Peyer's patch (tissue), 4 donors: Measurements from ENCODE around the gene KRTAP22-2. TPM values are rescaled to one million over a fixed set of nuclear protein-coding genes. Genes with fewer than 3 reads are reported as not detected.

Source experiments
- DNase-seq, 3 donors: peaks; one replicate each; pipeline ENCODE4 v3.0.0-alpha.2; 2017 to 2019
- H3K27ac ChIP-seq, 4 donors: fragments of 200-600 bp; sonication (generic); one replicate each; pipeline ENCODE4 v1.5.1; 2016 to 2019
- H3K27me3 ChIP-seq, 2 donors: fragments of 200-600 bp; sonication (generic); one replicate each; pipeline ENCODE4 v1.5.1; 2019
- H3K36me3 ChIP-seq, 3 donors: fragments of 200-600 bp; sonication (generic); one replicate each; pipeline ENCODE4 v1.5.1; 2016 to 2019
- H3K4me1 ChIP-seq, 4 donors: fragments of 200-600 bp; sonication (generic); one replicate each; pipeline ENCODE4 v1.5.1; 2016 to 2019
- H3K4me3 ChIP-seq, 4 donors: fragments of 200-600 bp; sonication (generic); 1 replicate in 3 of 4; 2 replicates in 1 of 4; pipeline ENCODE4 v1.5.1; 2016 to 2019; ENCODE audit warnings: mild to moderate bottlenecking in 1 of 4
- H3K9me3 ChIP-seq, 4 donors: fragments of 200-600 bp; sonication (generic); one replicate each; pipeline ENCODE4 v1.5.1; 2016 to 2019; ENCODE audit warnings: mild to moderate bottlenecking in 1 of 4
- POLR2A ChIP-seq, 2 donors: fragments of 450-650 bp; IDR thresholded peaks; one replicate each; pipeline ENCODE4 v1.5.1; 2017; ENCODE audit warnings: antibody characterized with exemption in 2 of 2, mild to moderate bottlenecking in 2 of 2, moderate library complexity in 2 of 2
- total RNA-seq, 4 donors: library from RNA; depleted of rRNA; stranded (reverse); fragments of >200 nt; gene quantifications; one replicate each; pipeline ENCODE4 v1.1.0, GENCODE V29; 2016
- TF ChIP-seq, protein P1 (sequence below), 6 experiments: fragments of 450-650 bp in 4 of 6; fragments of 200-600 bp in 2 of 6; sonication (generic) in 1 of 6; IDR thresholded peaks; one replicate each; pipeline ENCODE4 v1.5.1; 2017 to 2019; ENCODE audit warnings: antibody characterized with exemption in 6 of 6, mild to moderate bottlenecking in 3 of 6, moderate library complexity in 1 of 6

Gene KRTAP22-2
- total RNA-seq = not detected

DNA sequence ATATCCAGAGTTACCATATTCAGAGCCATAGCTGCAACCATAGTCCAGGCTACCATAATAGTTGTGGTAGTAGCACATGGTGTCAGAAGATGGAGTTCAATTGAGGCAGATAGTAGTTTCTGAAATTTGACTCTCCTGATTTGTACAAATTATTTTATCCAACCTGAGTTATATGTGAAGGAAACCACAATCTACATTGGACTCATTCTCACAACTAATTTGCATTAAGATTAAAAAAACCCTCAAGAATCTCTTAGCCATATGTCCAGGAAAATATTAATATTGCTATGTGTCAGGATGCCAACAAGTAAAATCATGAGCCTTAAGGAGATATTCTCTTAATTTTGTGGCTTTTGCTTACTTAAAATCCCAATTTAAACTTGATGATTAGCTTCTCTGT is at the start of gene KRTAP22-2:
TSS of gene KRTAP22-2 (minus strand) at position 101 of the 400 bp plus-strand sequence.
- no peaks in the 10 kb centered on the region for H3K4me1 ChIP-seq
- no peak for DNase-seq
- H3K27ac ChIP-seq = no peak within 1 kb of the TSS
- no peak within 1 kb of the TSS for H3K4me3 ChIP-seq
- TF ChIP-seq POLR2A (IDR thresholded peaks at IDR 0.05) = no peak
- TF ChIP-seq, protein P1, sequence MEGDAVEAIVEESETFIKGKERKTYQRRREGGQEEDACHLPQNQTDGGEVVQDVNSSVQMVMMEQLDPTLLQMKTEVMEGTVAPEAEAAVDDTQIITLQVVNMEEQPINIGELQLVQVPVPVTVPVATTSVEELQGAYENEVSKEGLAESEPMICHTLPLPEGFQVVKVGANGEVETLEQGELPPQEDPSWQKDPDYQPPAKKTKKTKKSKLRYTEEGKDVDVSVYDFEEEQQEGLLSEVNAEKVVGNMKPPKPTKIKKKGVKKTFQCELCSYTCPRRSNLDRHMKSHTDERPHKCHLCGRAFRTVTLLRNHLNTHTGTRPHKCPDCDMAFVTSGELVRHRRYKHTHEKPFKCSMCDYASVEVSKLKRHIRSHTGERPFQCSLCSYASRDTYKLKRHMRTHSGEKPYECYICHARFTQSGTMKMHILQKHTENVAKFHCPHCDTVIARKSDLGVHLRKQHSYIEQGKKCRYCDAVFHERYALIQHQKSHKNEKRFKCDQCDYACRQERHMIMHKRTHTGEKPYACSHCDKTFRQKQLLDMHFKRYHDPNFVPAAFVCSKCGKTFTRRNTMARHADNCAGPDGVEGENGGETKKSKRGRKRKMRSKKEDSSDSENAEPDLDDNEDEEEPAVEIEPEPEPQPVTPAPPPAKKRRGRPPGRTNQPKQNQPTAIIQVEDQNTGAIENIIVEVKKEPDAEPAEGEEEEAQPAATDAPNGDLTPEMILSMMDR (IDR thresholded peaks at IDR 0.05) = no peak
- no peaks in the 10 kb centered on the region for H3K27me3 ChIP-seq
- no peaks in the 10 kb centered on the region for H3K36me3 ChIP-seq
- H3K9me3 ChIP-seq = no peaks in the 10 kb centered on the region

DNA sequence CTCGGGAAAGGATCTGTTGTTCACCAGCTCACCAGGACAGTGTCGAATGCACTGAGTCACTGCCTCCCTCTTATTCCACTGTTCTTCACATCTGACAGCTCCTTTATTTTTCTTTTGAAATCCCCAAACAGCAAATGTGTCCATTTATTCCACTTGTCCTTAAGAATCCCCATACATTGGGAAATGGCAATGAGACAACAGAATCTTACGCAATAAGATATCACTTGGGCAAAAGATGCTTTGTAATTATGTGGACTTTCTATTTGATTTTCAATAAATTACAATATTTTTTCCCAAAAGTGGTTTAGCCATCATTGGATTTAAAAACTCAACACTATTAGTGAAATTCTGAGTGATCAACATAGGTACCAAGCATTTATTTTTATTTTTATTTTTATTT is 48.5 kb upstream of the KRTAP22-2 start:
- peaks cover 0 to 7% (median 0%) of the 10 kb centered on the region in 4 donors for H3K9me3 ChIP-seq
- H3K27me3 ChIP-seq = no peaks in the 10 kb centered on the region
- no peak overlapping the region for H3K4me3 ChIP-seq
- no peak for DNase-seq
- no peak overlapping the region for H3K27ac ChIP-seq
- H3K36me3 ChIP-seq = no peaks in the 10 kb centered on the region
- no peak for TF ChIP-seq POLR2A (IDR thresholded peaks at IDR 0.05)
- TF ChIP-seq, protein P1 (IDR thresholded peaks at IDR 0.05) = no peak
- H3K4me1 ChIP-seq = no peaks in the 10 kb centered on the region

DNA sequence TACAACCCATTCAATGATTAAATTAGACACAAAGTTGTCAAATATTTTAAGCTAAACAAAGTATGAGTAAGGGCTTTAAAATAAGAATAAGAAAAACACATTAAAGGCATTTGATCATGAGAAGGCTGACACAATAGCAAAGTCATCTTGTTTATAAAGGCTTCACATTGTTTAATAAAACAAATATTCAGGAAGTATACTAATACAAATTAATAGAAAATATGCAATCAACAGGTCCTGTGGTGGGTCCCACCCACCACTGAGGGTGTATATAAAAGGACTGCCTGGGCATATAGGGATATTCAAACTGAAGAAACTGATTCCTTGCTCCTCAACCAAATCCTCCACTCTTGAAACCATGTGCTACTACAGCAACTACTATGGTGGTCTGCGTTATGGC is 44.7 kb upstream of the KRTAP22-2 start, which contains the start of gene KRTAP20-2:
TSS of gene KRTAP20-2 (plus strand) at position 301 of the 400 bp plus-strand sequence. CDS start at position 359, 58 bp downstream.
- Histone ChIP-seq H3K4me3 (no peak within 1 kb of the TSS), H3K27ac (no peak within 1 kb of the TSS), H3K4me1 (no peaks in the 10 kb centered on the region), H3K27me3 (no peaks in the 10 kb centered on the region), H3K9me3 (peaks cover 0 to 4% (median 0%) of the 10 kb centered on the region in 4 donors), H3K36me3 (no peaks in the 10 kb centered on the region)
- no peak for DNase-seq
- TF ChIP-seq POLR2A (IDR thresholded peaks at IDR 0.05) = no peak

DNA sequence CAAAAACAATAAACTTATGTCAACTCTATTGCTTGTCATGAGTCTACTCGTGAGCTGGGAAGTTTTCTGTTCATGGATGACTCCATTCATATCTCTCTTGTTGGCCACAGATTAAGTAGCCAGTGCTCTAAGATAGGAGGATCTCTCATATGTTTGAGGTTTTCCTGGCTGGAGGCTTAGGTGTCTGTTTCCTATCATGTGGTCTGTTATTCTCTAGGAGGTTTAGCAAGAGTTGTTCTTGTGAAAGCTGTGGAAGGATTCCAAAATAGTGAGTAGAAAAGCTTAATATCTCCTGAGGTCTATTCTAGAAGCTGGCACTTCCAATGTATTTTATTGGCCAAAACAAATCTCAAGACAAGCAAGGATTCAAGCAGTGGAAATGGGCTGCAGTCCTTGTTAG is 39.0 kb upstream of the KRTAP22-2 start:
- TF ChIP-seq POLR2A (IDR thresholded peaks at IDR 0.05) = no peak
- TF ChIP-seq, protein P1 (IDR thresholded peaks at IDR 0.05) = no peak
- H3K36me3 ChIP-seq = no peaks in the 10 kb centered on the region
- no peak overlapping the region for H3K27ac ChIP-seq
- peaks cover 0 to 6% (median 0%) of the 10 kb centered on the region in 4 donors for H3K9me3 ChIP-seq
- H3K27me3 ChIP-seq = no peaks in the 10 kb centered on the region
- H3K4me1 ChIP-seq = no peaks in the 10 kb centered on the region
- no peak overlapping the region for H3K4me3 ChIP-seq
- no peak for DNase-seq

DNA sequence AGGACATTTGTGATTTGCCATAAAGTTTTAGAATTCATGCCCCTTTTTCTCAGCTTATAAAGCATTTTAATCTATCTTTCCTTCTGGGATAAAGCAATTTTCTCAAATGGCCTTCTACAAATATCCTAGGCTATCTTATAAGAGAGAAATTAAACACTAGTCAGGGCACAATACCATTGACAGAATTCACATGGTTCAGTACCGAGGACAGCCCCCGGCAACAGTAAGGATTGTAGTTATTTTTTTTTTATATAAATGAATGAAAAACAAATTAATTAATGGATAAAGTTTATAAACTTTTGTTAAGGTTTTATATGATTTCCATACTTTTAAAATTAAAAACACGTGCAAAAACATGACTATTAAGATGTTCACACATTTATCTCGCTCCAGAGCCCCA is 37.9 kb upstream of the KRTAP22-2 start:
- no peaks in the 10 kb centered on the region for H3K27me3 ChIP-seq
- TF ChIP-seq, protein P1 (IDR thresholded peaks at IDR 0.05) = no peak
- TF ChIP-seq POLR2A (IDR thresholded peaks at IDR 0.05) = no peak
- no peak overlapping the region for H3K4me3 ChIP-seq
- peaks cover 0 to 6% (median 0%) of the 10 kb centered on the region in 4 donors for H3K9me3 ChIP-seq
- H3K36me3 ChIP-seq = no peaks in the 10 kb centered on the region
- no peak overlapping the region for H3K27ac ChIP-seq
- no peaks in the 10 kb centered on the region for H3K4me1 ChIP-seq
- DNase-seq = no peak

DNA sequence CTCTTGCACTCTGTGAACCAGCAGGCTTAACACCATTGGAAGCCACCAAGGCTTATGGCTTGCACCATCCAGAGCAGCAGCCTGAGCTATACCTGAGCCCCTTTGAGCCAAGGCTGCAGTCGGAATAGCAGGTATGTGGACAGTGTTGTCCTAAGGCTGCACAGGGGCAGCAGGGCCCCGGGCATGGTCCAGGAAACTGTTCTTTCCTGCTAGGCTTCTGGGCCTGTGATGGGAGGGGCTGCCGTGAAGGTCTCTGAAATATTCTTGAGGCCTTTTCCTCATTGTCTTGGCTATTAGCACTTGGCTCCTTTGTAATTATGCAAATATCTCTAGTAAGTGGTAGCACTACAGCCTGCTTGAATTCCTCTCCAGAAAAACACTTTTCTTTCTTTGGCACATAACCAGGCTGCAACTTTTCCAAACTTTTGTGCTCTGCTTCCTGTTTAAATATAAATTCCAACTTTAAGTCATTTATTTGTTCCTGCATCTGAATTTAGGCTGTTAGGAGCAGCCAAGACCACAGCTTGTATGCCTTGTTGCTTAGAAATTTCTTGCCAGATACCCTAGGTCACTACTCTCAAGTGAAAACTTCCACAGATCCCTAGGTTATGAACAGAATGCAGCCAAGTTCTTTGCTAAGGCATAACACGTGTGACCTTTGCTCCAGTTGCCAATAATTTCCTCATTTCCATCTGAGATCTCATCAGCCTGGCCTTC is 35.4 kb upstream of the KRTAP22-2 start:
- H3K36me3 ChIP-seq = no peaks in the 10 kb centered on the region
- DNase-seq = no peak
- H3K27me3 ChIP-seq = no peaks in the 10 kb centered on the region
- H3K27ac ChIP-seq = no peak overlapping the region
- H3K4me3 ChIP-seq = no peak overlapping the region
- H3K9me3 ChIP-seq = peaks cover 0 to 6% (median 0%) of the 10 kb centered on the region in 4 donors
- no peaks in the 10 kb centered on the region for H3K4me1 ChIP-seq
- TF ChIP-seq, protein P1 (IDR thresholded peaks at IDR 0.05) = no peak
- TF ChIP-seq POLR2A (IDR thresholded peaks at IDR 0.05) = no peak
